HG02610 (cell line): Measurements from ENCODE around the gene APOL3.
"Not testable (repeated sequence)": the region's sequence is repeated elsewhere in the genome, so short reads cannot be mapped to it uniquely, and the experiment has no call there.

Experiments used
- ATAC-seq: cut with Tn5 transposase; IDR thresholded peaks from one replicate; pipeline ENCODE4 v1.9.1; 2021; ENCODE audit warnings: mild to moderate bottlenecking, moderate library complexity; ENCODE audit not compliant: unreplicated experiment

Gene APOL3, protein sequence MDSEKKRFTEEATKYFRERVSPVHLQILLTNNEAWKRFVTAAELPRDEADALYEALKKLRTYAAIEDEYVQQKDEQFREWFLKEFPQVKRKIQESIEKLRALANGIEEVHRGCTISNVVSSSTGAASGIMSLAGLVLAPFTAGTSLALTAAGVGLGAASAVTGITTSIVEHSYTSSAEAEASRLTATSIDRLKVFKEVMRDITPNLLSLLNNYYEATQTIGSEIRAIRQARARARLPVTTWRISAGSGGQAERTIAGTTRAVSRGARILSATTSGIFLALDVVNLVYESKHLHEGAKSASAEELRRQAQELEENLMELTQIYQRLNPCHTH

GRCh38 chr22:36160499-36160942, at the start of gene APOL3:
APOL3 (minus strand) TSS chr22:36160755; CDS start chr22:36149055, 11,700 bp downstream.
- no peak for ATAC-seq

DNA sequence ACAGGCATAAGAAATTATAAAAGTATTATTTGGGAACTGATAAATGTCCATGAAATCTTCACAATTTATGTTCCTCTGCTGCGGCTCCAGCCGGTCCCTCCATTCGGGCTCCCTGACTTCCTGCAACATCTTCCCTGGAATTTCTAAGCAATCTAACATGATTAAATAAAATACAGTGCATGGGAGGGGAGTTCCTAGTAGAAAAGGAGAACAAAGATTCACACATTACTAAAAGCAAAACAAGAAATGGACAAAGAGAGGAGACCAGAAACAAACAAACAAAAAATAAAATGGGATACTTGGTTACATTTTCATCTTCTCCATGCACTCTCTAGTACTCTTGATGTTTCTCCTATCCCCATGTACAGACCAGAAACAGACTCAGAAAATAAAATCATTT, 49.7 kb upstream of the APOL3 start:
- ATAC-seq, result no peak

GRCh38 chr22:36209488-36209908, 48.9 kb upstream of the APOL3 start:
- not testable (repeated sequence) for ATAC-seq

DNA sequence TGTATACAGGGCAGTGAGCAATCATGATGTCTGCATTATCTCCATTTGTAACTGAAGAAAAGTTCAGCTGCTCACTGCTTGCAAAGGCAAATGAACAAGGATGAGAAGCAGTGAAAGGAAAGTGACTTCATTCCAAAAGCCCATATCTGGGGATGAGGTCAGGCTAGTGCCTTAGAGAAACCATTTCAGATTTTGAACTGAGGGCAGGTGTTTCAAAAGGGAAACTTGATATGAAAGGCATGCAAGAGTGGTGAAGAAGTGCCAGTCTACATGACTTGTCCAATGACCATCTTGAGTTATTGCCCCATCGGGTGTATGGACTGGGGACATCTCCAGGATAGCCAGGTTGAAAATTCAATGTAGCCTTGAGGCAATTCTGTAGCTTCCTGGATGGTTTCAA, 48.4 kb upstream of the APOL3 start:
- ATAC-seq, result no peak

- no peak for ATAC-seq
Measured at GRCh38 chr22:36208162-36208765, 47.7 kb upstream of the APOL3 start.

- ATAC-seq, result no peak
Measured at GRCh38 chr22:36206255-36206654, 45.7 kb upstream of the APOL3 start.

- ATAC-seq, result not testable (repeated sequence)
Measured at GRCh38 chr22:36205573-36205972, 45.0 kb upstream of the APOL3 start.

DNA sequence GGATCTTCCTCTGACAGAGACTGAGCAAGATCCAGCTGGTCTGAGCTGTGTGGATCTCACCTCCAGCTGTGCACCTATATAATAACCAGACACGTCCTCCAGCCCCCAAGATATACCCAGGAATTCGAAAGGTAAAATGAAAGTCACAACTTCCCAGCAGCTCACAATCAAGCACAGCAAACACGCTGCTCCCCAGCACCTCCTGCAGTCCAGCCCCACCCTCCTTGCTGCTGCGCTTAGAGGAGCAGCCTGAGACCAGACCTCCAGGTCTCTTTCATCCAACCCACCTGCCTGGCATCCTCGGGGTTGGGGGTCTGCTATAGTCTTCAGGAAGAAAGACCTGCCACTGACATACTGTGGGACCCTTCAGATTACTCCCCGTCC, 44.1 kb upstream of the APOL3 start:
- no peak for ATAC-seq

GRCh38 chr22:36204001-36204631, 43.6 kb upstream of the APOL3 start:
- ATAC-seq, result no peak

GRCh38 chr22:36203441-36203840, 42.9 kb upstream of the APOL3 start:
- ATAC-seq, result not testable (repeated sequence)

GRCh38 chr22:36202906-36203305, 42.4 kb upstream of the APOL3 start:
- not testable (repeated sequence) for ATAC-seq

DNA sequence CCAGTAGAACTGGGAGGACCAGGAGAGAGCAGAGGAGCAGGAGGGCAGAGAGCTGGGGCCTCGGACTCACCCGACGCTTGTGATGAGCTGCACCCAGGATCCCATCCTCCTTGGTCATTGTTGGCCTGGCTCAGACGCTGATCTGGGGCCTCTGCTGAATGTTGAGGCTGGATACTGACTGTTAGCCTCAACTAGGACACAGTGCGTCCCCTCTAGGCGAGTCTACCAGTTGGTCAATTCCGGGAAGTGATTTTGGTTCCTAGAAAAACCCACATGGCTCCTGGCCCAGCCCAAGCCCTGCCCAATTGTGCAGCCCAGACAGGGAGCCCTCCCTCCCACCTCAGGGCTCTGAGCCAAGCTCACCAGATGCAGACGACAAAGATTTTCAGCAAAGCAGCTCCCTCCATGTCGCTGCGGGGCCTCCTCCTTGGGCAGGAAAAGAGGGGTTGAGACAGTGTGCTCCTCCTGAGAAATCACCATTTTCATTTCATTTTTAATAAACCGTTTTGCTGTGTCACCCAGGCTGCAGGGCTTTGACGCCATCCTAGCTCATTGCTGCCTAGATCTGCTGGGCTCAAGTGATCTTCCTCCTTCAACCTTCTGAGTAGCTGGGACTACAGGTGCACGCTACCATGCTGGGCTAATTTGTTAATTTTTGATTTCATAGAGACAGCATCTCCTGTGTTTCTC, 41.2 kb upstream of the APOL3 start, which contains the start of gene APOL4:
APOL4 (minus strand) TSS at position 180 of the 690 bp plus-strand sequence; CDS start at position 105, 75 bp downstream.
- no peak for ATAC-seq

- not testable (repeated sequence) for ATAC-seq
Measured at GRCh38 chr22:36201025-36201424, 40.5 kb upstream of the APOL3 start.

GRCh38 chr22:36199001-36199551, 38.5 kb upstream of the APOL3 start:
- no peak for ATAC-seq

GRCh38 chr22:36198536-36198935, 38.0 kb upstream of the APOL3 start:
- ATAC-seq, result no peak

DNA sequence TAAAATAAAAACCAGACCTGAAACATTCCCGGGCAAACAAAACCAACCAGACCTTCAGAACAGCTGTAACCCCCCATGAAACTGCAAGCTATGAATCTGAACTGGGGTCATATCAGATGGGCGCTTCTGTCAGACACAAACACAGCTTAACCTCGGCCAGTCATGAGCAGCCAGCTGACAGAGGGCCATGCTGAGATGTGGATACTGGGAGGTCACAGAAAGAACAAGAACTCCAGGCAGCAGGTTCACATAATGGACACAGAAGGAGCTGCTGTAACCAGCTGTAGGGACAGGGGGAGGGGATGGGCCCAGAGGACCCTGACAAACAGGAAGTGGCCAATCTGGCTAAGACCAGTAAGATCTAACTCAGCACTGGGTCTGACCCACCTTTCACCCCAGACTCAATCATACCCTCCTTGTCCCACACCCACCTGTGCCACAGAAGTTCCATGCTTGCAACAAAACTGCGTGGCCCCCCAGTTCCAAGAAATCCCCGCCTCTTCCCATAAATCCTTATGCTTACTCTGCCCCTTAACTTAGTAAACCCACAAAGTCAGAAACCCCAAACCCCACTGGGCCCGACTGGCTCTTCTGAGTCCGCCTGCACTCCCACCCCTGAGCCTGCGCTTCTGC, 37.1 kb upstream of the APOL3 start:
- ATAC-seq, result no peak

DNA sequence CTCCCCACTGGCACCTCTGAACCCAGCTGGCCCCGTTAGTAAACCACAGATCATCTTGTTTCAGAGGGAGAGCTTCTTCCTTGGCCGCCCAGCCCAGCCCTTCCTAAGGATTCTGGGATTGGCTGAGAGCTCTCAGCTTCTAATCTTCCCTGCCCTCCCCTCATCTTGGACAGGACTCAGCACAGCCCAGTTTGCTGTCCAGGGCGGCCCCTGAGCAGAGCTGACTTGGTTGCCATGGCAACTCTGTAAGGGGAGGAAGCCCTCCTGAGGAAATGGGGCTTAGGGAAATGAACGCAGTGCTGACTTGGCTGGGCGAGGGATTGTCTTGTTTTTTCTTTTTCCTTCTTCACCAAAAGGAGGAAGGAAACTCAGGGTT, 36.5 kb upstream of the APOL3 start:
- ATAC-seq, result no peak

- no peak for ATAC-seq
Measured at GRCh38 chr22:36196254-36197064, 35.9 kb upstream of the APOL3 start.

DNA sequence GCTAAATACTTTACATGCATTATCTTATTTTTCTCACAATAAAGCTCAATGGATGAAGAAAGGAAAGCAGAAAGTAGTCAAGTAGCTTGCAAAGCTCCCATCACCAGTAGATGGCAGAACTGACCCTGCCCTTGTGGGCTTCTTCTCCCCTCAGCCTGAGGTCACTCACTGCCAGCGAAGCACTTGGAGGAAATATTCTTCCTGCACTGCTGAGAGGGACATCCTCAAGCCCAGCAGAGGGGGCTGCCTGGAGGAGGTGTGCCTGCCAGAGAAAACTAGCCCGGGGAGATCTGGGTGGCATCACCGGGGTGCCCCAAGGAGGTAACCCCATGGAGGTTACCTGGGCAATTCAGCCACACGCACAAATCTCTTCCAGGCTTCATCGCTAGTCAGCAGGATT, 34.4 kb upstream of the APOL3 start:
- no peak for ATAC-seq

DNA sequence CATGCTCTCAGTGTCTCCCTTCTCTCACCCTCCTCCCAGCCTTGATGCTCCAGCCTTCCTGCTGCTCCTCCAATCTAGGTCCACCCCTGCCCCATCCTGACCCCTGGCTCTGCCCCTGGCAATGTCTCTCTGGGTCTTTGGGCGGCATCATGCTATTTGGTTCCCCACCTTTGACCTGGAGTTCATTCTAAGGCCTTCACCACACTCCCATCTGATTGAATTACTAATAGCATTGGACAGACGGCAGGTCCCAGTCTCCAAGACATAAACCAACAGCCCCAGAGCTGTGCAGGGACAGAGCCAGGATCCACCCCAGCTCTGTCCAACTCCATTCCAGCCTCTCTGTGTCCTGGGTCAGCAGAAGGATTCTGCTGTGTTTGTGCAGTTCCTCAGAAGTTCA, 33.8 kb upstream of the APOL3 start:
- no peak for ATAC-seq
